Nephron progenitor cell (in vitro differentiated cells): ENCODE measurements around the gene POU2F2.
A peak's percentile ranks its signal among the peaks of the same experiment; 100 is the strongest.

ENCODE experiments used
- DNase-seq: peaks from one replicate; pipeline ENCODE4 v3.0.0; 2021
- H3K27ac Mint-ChIP-seq: 2 replicates; pipeline ENCODE4 v1.8.0; 2021; ENCODE audit warnings: mild to moderate bottlenecking, moderate library complexity, mixed read lengths
- H3K27me3 Mint-ChIP-seq: 2 replicates; pipeline ENCODE4 v1.8.0; 2021; ENCODE audit warnings: mild to moderate bottlenecking, low read depth, mixed read lengths; ENCODE audit not compliant: poor library complexity
- H3K36me3 Mint-ChIP-seq: 2 replicates; pipeline ENCODE4 v1.8.0; 2021; ENCODE audit warnings: low read depth, mixed read lengths
- H3K4me1 Mint-ChIP-seq: 2 replicates; pipeline ENCODE4 v1.8.0; 2021; ENCODE audit warnings: mixed read lengths
- H3K4me3 Mint-ChIP-seq: 2 replicates; pipeline ENCODE4 v1.8.0; 2021; ENCODE audit warnings: mild to moderate bottlenecking, moderate library complexity, mixed read lengths
- H3K9me3 Mint-ChIP-seq: 2 replicates; pipeline ENCODE4 v1.8.0; 2021; ENCODE audit warnings: mild to moderate bottlenecking, moderate library complexity, mixed read lengths
- TF ChIP-seq, protein P1 (sequence below): fragments of 200-600 bp; sonication (generic); IDR thresholded peaks from 2 replicates; pipeline ENCODE4 v1.5.0; 2021; ENCODE audit warnings: antibody characterized with exemption

The POU2F2 gene

DNA sequence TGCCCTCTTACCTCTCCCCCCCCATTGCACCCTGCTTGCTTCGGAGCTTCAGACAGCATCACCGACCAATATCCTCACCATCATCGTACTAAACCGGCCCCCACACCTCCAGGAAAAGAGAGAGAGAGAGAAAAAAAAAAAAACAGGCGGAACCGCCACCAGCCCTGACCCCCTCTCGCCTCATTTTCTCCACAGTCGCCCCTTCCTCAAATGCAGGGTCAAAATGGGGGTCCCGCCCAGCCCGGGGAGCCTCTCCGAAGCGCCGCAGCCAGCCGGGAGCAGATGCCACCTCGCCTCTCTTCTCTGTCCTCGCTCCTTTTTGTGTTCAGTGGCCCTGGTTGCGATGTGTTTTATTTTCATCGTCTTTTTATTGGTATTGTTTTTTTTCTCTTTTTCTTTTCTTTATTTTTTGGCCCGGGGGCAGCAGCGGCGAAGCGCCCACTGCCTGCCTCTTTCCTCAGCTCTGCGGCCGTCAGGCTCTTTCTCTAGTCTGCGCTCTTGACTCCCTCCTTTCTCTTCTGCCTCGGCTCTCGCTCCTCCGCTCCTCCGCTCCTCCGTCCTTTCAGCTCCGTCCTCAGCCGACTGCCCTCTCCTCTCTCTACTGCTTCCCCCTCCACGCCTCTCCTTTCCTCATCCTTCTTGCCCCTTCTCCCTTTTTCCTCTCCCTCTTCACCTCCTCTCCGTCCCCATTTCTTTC lies 43.9 kb upstream of the POU2F2 start:
- Mint-ChIP-seq H3K4me3 (peak overlapping the region; percentile 82), H3K27ac (no peak overlapping the region), H3K9me3 (no peaks in the 10 kb centered on the region), H3K27me3 (peaks cover 45% of the 10 kb centered on the region), H3K4me1 (peaks cover 36% of the 10 kb centered on the region), H3K36me3 (no peaks in the 10 kb centered on the region)
- TF ChIP-seq, protein P1, sequence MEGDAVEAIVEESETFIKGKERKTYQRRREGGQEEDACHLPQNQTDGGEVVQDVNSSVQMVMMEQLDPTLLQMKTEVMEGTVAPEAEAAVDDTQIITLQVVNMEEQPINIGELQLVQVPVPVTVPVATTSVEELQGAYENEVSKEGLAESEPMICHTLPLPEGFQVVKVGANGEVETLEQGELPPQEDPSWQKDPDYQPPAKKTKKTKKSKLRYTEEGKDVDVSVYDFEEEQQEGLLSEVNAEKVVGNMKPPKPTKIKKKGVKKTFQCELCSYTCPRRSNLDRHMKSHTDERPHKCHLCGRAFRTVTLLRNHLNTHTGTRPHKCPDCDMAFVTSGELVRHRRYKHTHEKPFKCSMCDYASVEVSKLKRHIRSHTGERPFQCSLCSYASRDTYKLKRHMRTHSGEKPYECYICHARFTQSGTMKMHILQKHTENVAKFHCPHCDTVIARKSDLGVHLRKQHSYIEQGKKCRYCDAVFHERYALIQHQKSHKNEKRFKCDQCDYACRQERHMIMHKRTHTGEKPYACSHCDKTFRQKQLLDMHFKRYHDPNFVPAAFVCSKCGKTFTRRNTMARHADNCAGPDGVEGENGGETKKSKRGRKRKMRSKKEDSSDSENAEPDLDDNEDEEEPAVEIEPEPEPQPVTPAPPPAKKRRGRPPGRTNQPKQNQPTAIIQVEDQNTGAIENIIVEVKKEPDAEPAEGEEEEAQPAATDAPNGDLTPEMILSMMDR = no peak
- no peak for DNase-seq

DNA sequence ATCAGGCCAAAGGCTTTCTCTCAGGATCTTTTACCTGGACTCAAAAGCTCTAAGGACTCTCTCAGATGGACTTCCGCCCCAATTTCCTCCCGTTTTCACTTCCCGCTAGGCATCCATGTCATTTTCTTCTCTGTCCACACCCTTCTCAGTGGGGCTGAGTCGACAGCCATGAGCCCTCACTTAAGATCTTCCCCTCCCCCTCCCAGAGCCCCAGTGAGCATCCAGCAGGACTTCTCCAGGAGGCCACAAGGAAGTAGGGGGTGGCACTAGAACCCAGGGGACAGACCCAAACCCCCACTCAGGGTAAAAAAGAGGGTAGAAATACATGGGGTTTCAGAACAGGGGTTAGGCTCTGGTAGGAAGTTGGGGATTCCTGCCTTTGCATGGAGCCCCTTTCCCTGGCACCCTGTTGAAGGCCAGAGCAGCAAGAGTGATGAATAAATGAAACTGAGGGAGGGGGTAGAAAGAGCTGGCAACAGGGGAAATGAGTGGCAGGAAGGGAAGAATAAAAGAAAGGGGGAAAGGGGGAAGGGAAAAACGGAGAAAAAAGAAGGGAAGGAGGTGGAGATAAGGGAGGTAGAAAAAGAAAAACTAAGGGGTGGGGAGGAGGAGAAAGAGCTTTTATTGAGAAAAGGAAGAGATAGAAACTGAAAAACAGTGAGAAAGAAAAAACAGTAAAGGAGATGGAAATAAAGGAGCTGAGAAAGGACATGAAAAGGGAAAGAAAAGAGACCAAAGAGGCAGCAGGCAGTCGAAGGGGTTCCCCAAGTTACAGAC lies 42.9 kb upstream of the POU2F2 start:
- DNase-seq = no peak
- TF ChIP-seq, protein P1 = no peak
- no peaks in the 10 kb centered on the region for H3K36me3 Mint-ChIP-seq
- H3K4me3 Mint-ChIP-seq = peak overlapping the region; percentile 82
- H3K9me3 Mint-ChIP-seq = no peaks in the 10 kb centered on the region
- H3K27me3 Mint-ChIP-seq = peaks cover 45% of the 10 kb centered on the region
- no peak overlapping the region for H3K27ac Mint-ChIP-seq
- H3K4me1 Mint-ChIP-seq = peaks cover 43% of the 10 kb centered on the region

DNA sequence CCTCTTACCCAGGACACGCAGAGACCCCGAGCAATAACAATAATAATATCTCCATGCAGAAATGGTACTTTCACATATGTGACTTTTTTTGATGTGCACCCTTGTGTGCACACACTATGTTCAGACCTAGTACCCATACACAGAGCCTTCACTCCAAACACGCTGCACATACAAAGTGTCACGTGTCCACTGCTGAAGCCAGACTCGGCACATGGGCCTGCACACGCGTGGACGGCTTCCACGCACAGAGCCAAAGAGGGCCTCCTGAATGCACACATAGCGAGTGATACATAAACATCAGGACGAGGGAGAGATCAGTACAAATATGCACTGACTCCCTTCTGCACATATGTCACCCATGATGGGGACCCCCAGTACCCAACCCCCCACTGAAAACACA lies 41.9 kb upstream of the POU2F2 start:
- no peaks in the 10 kb centered on the region for H3K36me3 Mint-ChIP-seq
- no peak overlapping the region for H3K27ac Mint-ChIP-seq
- TF ChIP-seq, protein P1 = no peak
- H3K4me3 Mint-ChIP-seq = no peak overlapping the region
- H3K4me1 Mint-ChIP-seq = peaks cover 51% of the 10 kb centered on the region
- no peaks in the 10 kb centered on the region for H3K9me3 Mint-ChIP-seq
- no peak for DNase-seq
- H3K27me3 Mint-ChIP-seq = peaks cover 45% of the 10 kb centered on the region

DNA sequence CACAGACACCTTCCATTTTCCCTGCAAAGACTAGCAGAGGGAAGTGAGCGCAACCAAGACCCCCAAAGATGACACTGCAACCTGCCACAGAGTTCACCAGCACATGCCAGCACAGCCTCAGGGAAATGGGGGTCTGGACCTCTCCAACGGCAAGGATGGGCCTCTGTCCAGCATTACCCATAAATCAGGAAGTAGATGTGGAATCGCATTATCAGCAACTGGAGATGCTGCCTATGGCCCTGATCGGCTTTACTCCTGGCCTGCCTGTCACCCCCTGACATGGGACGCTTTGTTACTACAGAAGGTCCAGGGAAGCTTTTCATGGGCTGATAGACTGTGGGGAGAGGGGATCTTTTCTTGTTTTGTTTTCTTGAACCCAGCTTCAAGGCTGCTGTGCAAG lies 41.4 kb upstream of the POU2F2 start:
- peaks cover 48% of the 10 kb centered on the region for H3K27me3 Mint-ChIP-seq
- H3K4me1 Mint-ChIP-seq = peaks cover 51% of the 10 kb centered on the region
- TF ChIP-seq, protein P1 = no peak
- H3K4me3 Mint-ChIP-seq = no peak overlapping the region
- no peak overlapping the region for H3K27ac Mint-ChIP-seq
- no peaks in the 10 kb centered on the region for H3K36me3 Mint-ChIP-seq
- no peaks in the 10 kb centered on the region for H3K9me3 Mint-ChIP-seq
- no peak for DNase-seq

DNA sequence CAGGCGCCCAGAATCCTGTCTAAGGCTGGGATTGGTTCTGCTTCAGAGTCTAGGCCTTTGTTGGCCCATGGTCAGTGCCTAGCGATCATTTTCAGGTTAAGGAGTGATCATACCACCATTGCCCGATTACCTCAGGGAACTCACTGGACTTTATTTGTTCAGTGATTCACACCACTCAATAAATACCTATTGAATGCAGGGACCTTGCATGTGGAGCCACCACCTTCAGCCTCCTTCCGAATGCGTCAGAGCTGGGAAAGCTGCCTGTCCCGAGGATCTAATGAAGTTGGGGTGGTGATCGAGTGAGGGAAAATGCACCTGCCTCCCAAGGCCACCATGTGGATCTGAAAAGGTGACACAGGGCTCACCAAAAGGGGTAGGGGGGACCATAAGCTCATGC lies 40.0 kb upstream of the POU2F2 start:
- H3K9me3 Mint-ChIP-seq = no peaks in the 10 kb centered on the region
- H3K4me1 Mint-ChIP-seq = peaks cover 51% of the 10 kb centered on the region
- no peak for DNase-seq
- H3K27me3 Mint-ChIP-seq = peaks cover 56% of the 10 kb centered on the region
- TF ChIP-seq, protein P1 = no peak
- no peaks in the 10 kb centered on the region for H3K36me3 Mint-ChIP-seq
- no peak overlapping the region for H3K27ac Mint-ChIP-seq
- H3K4me3 Mint-ChIP-seq = no peak overlapping the region

DNA sequence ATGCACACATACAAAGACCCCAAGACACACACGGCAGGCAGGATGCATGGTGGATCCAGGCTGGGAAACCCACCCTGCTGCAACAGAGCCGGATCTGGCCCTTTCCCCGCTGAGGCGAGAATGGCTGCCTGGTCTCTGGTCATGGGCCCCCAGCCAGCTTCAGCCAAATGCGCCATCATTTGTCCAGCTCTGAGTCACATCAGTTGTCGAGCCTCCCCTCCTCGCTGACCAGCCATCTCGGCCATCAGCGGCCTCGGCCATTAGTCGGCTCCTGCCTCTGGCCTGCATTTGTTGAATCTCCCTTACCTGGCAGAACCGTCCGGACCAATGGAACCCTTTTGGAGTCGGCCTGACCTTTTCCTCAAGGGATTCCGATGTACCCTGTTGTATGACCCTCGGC lies 38.5 kb upstream of the POU2F2 start:
- no peak overlapping the region for H3K4me3 Mint-ChIP-seq
- no peaks in the 10 kb centered on the region for H3K36me3 Mint-ChIP-seq
- H3K27me3 Mint-ChIP-seq = peaks cover 52% of the 10 kb centered on the region
- TF ChIP-seq, protein P1 = no peak
- DNase-seq = no peak
- peaks cover 42% of the 10 kb centered on the region for H3K4me1 Mint-ChIP-seq
- H3K27ac Mint-ChIP-seq = no peak overlapping the region
- H3K9me3 Mint-ChIP-seq = no peaks in the 10 kb centered on the region
